Measurements from ENCODE around the gene UBE2K.
A peak's percentile ranks its signal among the peaks of the same experiment; 100 is the strongest.
"Not testable (repeated sequence)": the region's sequence is repeated elsewhere in the genome, so short reads cannot be mapped to it uniquely, and the experiment has no call there.

UBE2K gene

DNA sequence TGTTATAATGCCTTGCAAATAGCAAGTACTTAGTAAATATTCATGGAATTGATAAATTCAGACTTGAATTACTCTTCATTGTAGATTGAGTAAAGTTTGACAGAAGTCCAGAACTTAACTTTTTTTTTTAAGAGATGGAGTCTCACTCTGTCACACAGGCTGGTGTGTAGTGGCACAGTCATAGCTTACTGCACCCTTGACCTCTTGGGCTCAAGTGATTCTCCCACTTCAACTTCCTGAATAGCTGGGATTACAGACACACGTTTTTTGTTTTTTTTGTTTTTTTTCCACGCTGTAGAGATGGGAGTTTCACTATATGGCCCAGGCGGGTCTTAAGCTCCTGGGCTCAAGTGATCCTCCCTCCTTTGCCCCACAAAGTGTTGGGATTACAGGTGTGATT lies 32.1 kb downstream of the UBE2K start:
- FAIRE-seq = no peak

DNA sequence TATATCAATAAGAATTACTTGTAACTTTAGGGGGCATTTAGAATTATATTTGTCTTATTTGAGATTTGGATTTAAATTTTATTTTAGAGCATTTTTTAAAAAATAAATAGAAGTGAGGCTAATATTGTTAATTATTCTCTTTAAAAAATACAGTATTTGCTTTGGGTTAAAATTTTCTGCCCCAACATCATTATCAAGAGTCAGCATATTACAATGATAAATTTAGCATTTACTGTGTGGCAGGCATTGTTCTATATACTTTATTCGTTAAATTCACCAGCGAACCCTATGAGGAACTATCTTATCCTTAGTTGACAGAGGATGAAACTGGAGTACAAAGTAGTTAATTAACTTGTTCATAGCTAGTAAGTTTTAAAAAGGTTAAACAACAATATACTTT lies 34.0 kb downstream of the UBE2K start:
- FAIRE-seq = no peak

DNA sequence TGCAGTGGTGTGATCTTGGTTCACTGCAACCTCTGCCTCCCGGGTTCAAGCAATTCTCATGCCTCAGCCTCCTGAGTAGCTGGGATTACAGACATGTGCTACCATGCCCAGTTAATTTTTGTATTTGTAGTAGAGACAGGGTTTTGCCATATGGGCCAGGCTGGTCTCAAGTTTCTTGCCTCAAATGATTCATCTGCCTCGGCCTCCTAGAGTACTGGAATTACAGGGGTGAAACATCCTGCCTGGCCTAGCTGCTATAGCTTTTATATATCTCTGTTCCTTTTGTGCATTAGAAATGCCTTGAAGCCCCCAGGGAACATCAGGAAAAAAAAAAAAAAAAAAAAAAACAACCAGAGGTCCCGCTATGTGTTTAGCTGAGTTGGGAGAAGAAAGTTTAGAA lies 34.8 kb downstream of the UBE2K start:
- FAIRE-seq = no peak

DNA sequence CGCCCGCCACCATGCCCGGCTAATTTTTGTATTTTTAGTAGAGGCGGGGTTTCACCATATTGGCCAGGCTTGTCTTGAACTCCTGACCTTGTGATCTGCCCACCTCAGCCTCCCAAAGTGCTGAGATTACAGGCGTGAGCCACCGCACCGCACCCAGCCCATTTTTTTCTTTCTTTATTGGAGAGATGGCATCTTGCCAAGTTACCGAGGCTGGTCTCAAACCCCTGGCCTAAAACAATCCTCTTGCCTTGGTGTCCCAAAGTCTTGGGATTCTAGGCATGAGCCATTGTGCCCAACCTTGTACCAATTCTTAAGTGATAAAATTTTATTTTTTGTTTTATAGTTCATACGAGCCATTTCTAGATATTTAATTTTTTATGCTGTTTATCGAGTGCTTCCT lies 41.7 kb downstream of the UBE2K start:
- not testable (repeated sequence) for FAIRE-seq

DNA sequence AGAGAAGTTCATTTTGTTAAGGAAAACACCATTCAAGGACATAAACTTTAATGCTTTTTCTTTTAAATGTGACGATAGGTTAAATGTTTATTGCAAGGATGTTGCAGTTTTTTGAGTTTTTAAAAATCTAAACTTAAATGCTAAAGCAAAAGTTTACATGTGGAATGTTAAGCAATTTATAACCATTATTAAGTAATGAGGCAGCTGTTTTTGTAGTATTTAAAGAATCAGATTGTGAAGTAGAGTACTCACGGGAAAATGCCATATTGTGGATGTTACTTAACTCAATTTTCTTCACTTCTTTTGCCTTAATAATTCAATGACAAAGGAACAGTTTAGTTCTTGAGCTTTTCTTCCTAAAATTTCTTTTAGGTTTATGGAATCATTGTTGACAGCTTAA lies 43.5 kb downstream of the UBE2K start:
- peak; percentile 41 for FAIRE-seq

DNA sequence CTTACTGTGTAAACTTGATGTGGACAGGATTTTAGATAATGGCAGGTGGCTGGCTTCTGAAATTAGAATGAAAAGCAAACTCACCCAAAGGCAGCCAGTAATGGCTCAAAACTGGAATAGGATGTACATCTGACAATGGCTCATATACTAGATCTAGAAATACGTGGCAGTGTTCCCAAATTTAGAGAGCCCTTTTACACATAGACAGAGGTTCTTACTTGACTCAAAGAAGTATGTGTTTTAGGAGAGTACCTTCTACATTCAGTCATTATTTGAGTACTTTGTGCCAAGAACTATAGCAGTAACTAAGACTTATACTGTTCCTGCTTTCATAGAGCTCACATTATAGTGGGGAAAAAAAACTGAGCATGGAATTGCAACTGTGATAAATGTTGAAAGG lies 48.0 kb downstream of the UBE2K start:
- FAIRE-seq = no peak

DNA sequence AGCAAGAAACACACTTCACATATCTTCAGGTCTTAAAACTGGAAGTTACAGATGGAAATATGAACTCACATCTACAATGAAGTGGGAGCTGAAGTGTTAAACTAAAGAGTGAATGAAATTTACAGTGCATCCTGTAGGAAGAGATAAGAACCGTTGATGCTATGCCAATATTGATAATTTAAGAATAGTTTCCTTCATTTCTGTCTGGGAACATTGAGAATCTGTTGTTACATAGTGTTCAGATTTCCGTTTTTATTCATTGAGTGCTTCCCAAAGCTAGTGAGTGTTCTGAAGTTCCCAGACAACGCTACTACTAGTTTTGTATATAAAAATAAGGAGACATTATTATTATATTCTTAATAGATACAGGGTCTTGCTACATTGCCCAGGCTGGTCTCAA lies 52.3 kb downstream of the UBE2K start:
- FAIRE-seq = no peak

DNA sequence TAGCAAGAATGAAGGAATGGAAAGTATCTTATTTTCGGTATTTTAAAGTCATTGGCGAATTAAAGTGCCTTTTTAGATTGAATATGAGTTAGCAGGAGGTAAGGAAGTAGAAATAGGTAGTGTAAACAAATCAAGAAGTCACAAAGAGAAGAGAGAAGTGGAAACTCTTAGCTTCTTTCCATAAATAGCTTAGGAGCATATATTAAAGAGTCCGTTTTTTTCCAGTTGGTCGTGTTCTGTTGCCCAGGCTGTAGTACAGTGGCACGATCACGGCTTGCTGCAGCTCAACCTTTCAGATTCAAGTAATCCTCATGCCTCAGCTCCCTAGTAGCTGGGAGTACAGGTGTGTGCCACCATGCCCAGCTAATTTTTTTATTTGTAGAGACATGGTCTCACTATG lies 56.4 kb downstream of the UBE2K start:
- FAIRE-seq = no peak

DNA sequence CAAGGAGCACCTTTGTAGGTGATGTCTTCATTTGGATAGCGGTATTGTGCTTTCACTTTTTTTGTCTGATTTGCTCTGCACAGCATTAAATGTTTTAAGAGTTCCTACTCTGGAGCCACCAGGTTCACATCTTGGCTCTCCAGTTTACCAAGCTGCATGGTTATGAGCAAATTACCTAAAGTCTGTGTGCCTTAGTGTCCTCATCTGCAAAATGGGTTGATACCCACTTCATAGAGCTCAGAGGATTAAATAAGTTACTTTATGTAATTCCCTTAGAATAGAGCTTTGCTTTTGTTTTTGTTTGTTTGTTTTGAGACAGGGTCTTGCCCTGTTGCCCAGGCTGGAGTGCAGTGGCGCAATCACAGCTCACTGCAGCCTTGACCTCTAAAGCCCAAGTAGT lies 58.2 kb downstream of the UBE2K start:
- no peak for FAIRE-seq

DNA sequence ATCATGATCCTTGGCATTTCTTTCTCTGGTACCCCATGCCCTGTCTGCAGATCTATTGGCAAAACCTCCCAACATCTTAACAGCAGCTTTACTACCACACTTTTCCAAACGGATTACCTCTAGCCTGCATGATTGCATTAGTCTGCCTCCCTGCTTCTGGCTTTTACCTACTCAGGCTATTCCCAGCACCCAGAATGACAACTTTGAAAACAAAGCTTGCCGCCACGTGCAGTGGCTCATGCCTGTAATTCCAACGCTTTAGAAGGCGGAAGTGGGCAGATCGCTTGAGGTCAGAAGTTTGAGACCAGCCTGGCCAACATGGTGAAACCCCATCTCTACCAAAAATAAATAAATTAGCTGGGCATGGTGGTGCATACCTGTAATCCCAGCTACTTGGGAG lies 60.2 kb downstream of the UBE2K start:
- FAIRE-seq = no peak

DNA sequence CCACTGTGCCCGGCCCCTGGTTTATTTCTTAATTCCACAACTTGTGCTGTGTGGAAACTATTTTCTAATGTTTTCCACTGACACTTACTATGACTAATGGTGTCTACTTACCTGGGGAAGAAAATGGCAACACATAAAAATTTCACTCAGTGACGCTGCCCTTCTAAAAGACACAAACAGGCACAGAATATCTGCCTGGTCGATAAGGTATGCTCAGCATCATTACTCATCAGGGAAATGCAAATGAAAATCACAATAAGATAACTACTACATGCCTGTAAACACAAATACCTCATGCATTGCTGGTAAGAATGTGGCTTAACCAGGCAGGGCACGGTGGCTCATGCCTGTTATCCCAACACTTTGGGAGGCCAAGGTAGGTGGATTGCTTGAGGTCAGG lies 61.6 kb downstream of the UBE2K start:
- no peak for FAIRE-seq

DNA sequence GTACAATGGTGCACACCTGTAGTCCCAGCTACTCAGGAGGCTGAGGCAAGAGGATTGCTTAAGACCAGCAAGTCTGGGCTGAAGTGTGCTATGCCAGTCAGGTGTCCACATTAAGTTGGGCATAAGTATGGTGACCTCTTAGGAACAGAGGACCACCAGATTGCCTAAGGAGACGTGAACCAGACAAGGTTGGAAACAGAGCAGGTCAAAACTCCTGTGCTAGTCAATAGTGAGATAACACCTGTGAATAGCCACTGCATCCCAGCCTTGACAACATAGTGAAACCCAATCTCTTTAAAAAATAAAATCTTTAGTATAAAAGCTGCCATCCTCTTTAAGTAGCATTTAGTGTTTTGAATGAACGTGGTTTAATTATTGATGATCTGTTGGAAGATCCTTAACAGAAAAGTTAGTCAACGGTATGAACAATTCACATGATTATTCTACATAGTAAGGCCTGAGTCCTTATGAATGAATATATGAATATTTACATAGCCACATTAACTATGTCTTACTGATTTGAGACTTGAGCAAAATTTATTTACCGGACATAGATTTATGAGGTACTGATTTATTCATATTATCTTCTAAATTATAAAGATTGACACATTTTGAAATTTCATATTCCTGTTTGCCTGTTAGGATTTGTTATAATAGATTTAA lies 63.2 kb downstream of the UBE2K start:
- no peak for FAIRE-seq

DNA sequence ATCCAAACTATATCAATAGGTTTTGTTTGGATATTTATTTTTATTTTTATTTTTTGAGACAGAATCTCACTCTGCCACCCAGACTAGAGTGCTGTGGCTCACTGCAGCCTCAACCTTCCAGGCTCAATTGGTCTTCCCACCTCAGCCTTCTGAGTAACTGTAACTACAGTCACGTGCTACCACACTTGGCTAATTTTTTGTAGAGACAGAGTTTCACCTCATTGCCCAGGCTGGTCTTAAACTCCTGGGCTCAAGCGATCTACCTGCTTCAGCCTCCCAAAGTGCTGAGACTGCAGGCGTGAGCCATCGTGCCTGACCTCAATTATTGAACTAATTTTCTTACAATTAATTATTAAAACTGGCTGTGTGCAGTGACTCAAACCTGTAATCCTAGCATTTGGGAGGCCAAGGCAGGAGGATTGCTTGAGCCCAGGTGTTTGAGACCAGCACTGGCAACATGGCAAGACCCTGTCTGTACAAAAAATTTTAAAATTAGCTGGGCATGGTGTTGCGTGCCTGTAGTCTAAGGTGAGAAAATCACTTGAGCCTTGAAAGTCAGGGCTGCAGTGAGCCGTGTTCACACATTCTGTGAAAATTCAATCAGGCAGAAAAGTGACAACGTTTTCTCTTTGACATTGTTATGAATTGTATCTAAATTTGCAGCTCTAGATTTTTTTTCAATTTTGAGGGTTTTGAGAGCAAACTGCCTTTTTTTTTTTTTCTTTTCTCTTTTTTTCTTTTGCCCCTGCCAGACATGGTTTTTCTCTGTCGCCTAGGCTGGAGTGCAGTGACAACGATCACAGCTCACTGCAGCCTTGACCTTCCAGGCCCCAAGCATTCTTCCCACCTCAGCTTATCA lies 66.0 kb downstream of the UBE2K start:
- no peak for FAIRE-seq

DNA sequence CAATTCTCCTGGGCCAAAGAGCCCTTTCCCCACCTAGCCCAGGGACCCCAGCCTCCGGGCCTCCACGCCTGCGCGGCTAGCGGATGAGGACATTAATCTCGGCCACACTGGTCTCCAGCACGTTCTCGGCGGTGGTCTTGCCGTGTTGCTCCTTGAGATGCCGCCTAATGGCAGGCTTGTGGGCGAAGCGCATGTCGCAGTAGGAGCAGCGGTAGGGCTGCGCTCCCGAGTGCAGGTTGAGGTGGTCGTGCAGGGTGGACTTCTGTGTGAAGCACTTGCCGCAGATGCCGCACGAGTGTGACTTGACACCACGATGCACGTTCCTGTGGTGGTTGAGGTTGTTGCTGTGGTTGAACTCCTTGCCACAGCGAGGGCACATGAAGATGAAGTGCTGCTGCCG lies 72.1 kb downstream of the UBE2K start:
- no peak for FAIRE-seq

DNA sequence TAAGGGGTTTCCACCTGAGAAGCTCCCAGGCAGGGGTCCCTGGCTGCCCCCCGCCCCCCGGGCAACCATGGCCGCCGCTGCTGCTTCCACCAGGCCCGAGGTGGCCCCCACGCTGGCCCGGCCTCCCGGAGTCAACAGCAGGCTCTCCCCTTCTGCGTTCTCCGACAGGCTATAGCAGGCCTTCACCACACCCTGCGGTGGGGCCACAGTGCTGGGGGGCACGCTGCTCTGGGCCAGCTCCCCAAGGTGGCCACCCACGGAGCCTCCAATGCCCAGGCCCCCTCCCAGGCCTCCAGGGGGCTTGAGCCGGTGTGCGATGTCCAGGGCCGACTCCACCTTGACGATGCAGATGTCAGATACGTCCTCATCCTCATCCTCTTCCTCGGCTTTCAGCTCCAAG lies 72.5 kb downstream of the UBE2K start:
- no peak for FAIRE-seq

DNA sequence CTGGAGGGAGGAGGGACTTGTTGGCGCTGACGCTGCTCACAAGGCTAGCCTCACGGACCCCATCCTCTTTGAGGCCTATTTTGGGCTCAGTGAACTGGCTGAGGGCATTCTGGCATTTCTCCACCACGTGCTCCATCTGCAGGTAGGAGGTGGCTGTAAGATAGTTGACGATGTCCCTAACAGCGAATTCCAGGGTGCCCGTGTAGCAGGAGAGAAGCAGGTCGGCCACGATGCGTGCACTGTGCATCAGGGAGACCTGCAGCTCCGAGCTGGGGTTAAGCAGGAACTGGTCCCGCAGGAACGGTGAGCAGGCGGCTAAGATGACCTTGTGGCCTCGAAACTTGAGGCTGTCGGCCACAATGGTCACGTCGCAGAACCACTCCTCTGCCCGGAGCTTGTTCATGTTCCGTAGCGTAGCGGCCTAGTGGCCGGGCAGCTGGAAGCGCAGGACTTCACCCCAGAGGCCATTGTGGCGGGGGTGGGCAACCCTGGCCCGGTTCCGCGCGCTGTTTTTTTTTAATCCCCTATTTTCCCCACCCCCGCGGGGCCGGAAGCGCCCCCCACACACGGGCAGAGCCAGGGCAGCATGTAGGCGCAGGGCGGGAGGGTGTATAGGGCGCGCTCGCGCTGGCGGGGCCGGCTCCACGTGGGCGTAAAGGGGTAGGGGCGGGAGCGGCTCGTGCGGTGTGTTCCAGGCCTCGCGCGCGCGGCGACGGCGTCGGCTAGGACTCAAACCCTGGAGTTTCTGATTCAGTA lies 73.2 kb downstream of the UBE2K start:
- no peak for FAIRE-seq

DNA sequence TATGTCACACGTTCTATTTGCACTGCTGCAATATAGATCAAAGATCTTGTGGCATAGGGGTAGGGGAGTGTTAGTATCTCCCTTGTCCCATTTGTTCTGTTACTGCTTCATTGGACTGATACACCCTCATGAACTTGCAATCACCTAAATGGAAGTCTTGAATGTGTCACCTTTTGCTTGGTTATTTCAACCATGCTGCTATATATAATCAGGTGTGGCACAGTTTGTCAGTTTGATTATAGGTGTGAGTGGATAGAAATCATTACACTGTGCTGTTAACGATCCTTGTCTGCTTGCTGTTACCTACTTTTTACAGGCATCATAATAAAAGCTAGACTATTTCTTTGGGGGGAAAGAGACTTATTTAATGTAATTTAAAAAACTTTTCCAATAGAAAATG lies 84.1 kb downstream of the UBE2K start:
- peak; percentile 86 for FAIRE-seq

DNA sequence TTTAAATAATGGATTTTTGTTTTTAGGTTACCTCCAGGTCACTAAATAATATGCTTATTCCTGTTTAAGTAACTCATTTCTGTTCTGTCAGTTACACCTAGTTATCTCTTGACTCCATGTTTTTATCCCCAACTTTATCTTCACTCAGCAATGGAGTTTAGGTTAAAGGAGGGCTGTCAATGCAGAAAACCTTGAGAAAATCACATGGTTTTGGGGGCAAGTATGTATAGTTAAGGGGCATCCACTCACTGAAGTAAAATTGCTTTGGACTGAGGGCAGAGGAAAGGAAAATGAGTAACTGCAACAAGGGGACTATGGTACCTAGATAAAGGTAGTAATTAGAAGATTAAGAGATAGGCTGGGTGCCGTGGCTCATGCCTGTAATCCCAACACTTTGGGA lies 87.1 kb downstream of the UBE2K start:
- no peak for FAIRE-seq

DNA sequence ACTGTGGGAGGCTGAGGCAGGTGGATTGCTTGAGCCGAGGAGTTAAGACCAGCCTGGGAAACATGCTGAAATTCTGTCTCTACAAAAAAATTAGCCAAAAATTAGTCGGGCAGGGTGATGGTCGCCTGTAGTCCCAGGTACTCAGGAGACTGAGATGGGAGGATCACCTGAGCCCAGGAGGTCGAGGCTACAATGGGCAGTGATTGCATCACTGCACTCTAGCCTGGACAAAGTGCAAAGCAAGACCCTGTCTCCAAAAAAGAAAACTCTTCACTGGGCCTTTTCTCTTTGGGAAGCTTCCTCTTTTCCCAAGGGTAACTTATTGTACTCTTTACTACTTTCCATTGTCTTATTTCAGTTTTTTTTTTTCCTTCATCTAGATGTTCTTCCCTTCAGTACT lies 88.9 kb downstream of the UBE2K start:
- FAIRE-seq = no peak

DNA sequence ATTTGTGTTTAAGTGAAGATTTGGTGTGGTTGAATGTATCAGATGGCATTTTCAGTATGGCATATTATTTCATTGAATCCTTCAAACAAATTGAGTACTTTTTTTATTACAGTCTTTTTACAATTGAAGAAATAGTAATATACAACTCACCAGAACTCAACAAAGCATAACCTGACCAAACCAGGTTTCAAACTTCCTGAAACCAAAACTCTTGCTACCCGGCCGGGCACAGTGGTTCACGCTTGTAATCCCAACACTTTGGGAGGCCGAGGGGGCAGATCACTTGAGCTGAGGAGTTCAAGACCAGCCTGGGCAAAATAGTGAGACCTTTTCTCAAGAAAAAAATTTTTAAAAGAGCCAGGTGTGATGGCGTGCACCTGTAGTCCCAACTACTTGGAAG lies 94.2 kb downstream of the UBE2K start:
- no peak for FAIRE-seq

DNA sequence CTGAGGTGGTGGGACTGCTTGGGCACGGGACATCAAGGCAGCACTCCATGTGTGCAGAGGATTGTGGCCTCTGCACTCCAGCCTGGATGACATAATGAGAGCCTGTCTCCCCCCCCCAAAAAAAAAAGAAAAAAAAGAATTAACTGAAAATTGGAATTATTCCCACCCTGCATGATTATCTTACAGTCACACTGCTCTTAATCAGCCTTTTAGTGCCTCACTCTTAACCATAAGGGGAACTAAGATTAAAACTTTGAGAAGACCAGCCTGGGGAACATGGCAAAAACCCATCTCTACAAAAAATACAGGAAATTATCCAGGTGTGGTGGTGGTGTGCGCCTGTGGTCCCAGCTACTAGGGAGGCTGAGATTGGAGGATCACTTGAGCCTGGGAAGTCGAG lies 94.6 kb downstream of the UBE2K start:
- no peak for FAIRE-seq

DNA sequence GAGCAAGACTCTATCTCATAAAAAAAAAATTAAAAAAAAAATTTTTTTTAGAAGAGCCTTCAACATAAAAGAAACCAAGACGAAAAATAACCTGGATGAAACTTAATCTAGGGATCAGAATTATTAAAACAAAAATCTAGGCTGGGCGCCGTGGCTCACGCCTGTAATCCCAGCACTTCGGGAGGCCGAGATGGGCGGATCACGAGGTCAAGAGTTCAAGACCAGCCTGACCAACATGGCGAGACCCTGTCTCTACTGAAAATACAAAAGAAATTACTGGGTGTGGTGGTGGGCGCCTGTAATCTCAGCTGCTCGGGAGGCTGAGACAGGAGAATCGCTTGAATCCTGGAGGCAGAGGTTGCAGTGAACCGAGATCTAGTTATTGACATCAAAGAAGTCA lies 95.0 kb downstream of the UBE2K start:
- not testable (repeated sequence) for FAIRE-seq

DNA sequence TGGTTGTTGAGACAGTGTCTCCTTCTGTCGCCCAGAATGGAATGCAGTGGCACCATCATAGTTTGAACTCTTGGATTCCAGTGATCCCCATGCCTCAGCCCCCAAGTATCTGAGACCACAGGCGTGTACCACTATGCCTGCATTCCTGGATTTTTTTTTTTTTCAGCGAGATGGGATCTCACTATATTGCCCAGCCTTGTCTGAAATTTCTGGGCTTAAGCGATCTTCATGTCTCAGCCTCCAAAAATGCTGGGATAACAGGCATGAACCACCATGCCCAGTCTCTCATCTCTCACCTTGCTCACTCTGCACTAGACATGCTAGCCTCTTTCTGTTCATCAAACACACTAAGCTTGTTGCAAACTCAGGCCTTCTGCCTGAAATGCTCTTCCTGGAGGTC lies 104.1 kb downstream of the UBE2K start:
- no peak for FAIRE-seq

DNA sequence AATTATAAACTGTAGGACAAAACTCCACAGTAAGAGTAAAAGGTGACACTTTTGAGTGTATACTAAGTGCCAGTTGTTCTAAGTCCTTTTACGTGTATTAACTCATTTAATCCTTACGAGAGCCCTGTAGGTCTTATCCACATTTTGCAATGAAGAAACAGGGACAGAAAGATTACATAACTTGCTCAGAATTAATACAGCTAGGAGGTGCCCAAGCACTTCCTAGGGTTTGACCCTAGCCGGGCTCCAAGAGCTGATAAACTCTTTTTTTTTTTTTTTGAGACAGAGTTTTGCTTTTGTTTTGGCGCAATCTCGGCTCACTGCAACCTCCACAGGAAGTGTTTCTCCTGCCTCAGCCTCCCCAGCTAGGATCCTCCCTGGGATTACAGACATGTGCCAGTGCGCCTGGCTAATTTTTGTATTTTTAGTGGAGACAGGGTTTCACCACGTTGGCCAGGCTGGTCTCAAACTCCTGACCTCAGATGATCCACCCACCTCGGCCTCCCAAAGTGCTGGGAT lies 110.4 kb downstream of the UBE2K start:
- no peak for FAIRE-seq
